Right lung (tissue), 10 donors: Measurements from ENCODE around the gene SLC10A3. TPM values are rescaled to one million over a fixed set of nuclear protein-coding genes. Genes with fewer than 3 reads are reported as not detected.

Experiments
- DNase-seq, 2 donors: peaks; one replicate each; pipeline ENCODE4 v3.0.0-alpha.2; 2013
- long read RNA-seq, 8 donors: transcript quantifications; one replicate each; lab custom pipeline, GENCODE V29; 2026
- polyA plus RNA-seq, 5 donors: library from polyadenylated mRNA; unstranded; fragments of 120-200 nt; gene quantifications; one replicate each; pipeline versions ENCODE4 v1.2.1 to v1.2.3, GENCODE V29; 2013; ENCODE audit warnings: inconsistent platforms in 1 of 5, low replicate concordance in 1 of 5; ENCODE audit not compliant: insufficient read length in 5 of 5, insufficient read depth in 1 of 5

SLC10A3 gene, protein sequence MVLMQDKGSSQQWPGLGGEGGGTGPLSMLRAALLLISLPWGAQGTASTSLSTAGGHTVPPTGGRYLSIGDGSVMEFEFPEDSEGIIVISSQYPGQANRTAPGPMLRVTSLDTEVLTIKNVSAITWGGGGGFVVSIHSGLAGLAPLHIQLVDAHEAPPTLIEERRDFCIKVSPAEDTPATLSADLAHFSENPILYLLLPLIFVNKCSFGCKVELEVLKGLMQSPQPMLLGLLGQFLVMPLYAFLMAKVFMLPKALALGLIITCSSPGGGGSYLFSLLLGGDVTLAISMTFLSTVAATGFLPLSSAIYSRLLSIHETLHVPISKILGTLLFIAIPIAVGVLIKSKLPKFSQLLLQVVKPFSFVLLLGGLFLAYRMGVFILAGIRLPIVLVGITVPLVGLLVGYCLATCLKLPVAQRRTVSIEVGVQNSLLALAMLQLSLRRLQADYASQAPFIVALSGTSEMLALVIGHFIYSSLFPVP
- 10 to 100 TPM; 13.6 to 24.7 (median 16.8) TPM for polyA plus RNA-seq
- long read RNA-seq, donor 1, partial matches to known transcripts: 0 of 4 reads
- long read RNA-seq, donor 1, other reads (novel, unspliced or antisense): 0 of 4 reads
- long read RNA-seq, donor 2, partial matches to known transcripts: 0 of 4 reads
- long read RNA-seq, donor 2, other reads (novel, unspliced or antisense): 0 of 4 reads
- long read RNA-seq, donor 3, transcript SLC10A3-201 (2 exons, 2,161 nt): major isoform, 7 of 7 reads
- long read RNA-seq, donor 3, partial matches to known transcripts: 0 of 7 reads
- long read RNA-seq, donor 3, other reads (novel, unspliced or antisense): 0 of 7 reads
- long read RNA-seq, donor 4, partial matches to known transcripts: 0 of 1 reads
- long read RNA-seq, donor 4, other reads (novel, unspliced or antisense): 0 of 1 reads
- long read RNA-seq, donor 5, transcript SLC10A3-201 (2 exons, 2,161 nt): major isoform, 6 of 7 reads
- long read RNA-seq, donor 5, partial matches to known transcripts: 0 of 7 reads
- long read RNA-seq, donor 5, other reads (novel, unspliced or antisense): 0 of 7 reads
- long read RNA-seq, donor 6, transcript SLC10A3-201 (2 exons, 2,161 nt): major isoform, 9 of 10 reads
- long read RNA-seq, donor 6, partial matches to known transcripts: 0 of 10 reads
- long read RNA-seq, donor 6, other reads (novel, unspliced or antisense): 0 of 10 reads
- long read RNA-seq, donor 7, transcript SLC10A3-201 (2 exons, 2,161 nt): major isoform, 6 of 6 reads
- long read RNA-seq, donor 7, partial matches to known transcripts: 0 of 6 reads
- long read RNA-seq, donor 7, other reads (novel, unspliced or antisense): 0 of 6 reads
- long read RNA-seq, donor 8, partial matches to known transcripts: 0 of 2 reads
- long read RNA-seq, donor 8, other reads (novel, unspliced or antisense): 0 of 2 reads

DNA sequence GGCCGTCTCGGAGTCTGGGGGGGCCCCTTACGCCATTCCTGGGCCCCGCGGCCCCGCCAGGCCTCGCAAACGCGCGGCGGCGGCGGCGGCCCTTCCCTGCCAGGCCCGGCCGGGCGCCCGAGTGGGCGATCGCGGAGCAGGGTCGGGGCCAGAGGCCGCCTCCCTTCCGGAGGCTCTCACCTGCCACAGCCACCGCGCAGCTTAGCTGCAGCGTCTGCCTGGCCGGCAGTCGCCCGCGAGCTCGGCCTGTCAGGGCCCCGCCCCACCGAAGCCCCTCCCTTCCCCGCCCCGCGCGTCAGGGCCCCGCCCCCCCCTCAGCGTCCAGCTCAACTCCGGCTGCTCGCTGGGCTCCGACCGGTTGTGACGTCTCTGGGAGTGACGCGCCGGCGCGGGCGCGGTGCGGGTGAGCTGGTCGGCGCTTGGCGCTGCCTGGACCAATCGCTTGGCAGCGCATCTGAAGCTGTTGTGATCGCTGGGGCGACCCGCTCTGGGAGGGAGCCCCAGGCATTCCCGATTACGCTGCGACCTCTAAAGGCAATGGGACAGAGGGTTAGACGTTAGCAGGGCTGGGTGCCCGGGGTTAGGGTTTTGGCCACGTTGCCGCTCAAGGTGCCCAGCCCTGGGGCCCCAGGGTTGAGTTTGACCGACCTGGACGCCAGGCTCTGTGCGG is at the start of gene SLC10A3:
Gene SLC10A3 (minus strand): TSS at position 216 of the 670 bp plus-strand sequence. CDS start 1,689 bp downstream, outside the sequence.
- DNase-seq: peak; percentile 93

DNA sequence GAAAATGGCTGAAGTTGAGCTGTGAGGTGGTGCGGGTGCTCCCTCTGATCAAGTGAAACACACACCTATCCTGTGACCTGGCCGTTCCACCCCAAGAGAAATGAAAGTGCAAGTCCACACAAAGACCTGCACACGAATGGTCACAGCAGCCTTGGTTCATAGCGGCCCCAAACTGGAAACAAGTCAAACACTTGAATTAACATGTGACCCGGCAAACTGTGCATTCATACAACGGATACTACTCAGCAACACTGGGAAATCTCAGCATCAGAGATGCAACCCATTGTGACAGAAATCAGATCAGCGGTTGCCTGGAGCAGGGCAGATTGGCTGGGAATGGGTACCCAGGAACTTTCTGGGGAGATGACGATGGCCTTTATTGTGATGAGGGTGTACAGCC is 48.6 kb upstream of the SLC10A3 start:
- DNase-seq: no peak

DNA sequence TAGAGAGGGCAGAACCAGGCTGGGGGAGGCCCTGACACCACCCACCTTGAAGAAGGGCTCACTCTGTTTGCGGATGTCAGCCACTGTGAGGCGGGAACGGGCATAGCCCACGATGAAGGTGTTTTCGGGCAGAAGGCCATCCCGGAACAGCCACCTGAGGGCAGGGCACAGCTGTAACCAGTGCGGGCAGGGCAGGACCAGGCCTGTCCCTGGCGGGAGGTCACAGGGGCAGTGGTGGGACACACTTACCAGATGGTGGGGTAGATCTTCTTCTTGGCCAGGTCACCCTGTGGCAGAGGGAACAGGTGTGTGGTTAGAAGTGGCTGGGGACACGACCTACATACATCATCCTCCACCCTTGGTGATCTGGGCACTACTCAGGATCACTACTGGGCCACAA is 45.5 kb upstream of the SLC10A3 start:
- no peak for DNase-seq

DNA sequence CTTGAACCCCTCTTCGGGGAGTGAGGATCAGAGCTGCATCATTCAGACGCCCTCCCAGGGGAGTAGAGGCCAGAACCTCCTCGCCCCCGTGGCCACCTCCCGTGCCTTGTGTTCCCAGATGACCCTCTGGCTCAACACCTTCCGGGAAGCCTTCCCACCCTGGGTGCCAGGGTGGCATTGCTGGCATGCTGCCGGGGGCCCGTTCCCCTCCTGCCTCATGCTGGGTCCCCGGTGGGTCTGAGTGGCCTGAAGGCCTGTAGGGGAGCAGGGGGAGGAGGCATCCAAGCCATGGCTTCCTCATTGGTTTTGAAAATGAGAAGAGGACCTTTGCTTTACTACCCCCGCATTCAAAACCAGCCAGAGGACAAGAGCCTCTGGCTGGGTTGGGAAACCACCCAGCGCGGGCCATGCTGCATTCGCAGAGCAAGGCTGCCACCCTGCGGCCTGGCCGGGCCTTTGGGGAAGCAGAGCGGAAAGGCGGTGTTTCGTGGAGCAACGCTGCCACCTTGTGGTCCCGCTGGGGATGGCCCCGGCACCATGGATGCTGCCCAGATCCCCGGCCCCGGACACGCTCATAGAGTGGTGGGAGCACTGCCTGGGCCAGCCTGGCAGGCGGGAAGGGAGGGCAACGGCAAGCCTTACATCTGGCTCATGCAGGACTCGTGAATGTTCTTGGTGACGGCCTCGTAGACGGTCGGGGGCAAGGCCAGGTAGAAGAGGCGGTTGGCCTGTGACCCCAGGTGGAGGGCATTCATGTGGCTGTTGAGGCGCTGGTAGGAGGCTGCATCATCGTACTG is 44.3 kb upstream of the SLC10A3 start:
- peak; percentile 71 to 80 for DNase-seq

DNA sequence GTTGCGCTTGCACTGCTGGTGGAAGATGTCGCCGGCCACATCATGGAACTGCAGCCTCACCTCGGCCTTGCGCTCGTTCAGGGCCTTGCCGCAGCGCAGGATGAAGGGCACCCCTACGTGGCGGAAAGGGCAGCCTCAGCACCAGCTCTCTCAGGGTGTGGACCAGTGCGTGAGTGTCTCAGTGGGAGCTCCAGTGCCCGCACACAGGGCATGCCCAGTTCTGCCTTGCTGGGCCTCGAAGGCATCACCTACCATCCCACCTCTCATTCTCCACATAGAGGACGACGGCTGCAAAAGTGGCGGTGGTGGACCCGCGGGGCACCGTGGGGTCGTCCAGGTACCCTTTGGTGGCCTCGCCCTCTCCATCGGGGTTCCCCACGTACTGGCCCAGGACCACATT is 42.3 kb upstream of the SLC10A3 start:
- no peak for DNase-seq

DNA sequence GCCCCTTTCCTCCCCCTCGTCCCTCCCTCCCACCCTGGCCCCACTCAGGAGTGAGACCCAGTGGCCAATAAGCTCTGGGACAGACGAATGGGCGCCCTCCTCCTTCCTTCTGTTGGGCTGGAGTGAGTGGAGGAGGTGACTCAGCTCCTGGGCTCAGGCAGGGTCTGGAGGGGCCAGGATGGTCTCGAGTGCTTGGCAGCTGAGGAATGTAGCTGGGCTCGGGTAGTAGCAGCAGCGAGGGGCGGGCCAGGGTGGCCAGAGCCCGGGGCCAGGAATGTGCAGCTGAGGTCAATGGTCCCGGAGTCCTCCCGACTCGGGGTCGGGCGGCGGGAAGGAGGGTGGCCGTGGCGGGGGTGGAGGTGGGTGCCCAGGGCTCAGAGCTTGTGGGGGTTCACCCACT is 41.2 kb upstream of the SLC10A3 start:
- no peak for DNase-seq

DNA sequence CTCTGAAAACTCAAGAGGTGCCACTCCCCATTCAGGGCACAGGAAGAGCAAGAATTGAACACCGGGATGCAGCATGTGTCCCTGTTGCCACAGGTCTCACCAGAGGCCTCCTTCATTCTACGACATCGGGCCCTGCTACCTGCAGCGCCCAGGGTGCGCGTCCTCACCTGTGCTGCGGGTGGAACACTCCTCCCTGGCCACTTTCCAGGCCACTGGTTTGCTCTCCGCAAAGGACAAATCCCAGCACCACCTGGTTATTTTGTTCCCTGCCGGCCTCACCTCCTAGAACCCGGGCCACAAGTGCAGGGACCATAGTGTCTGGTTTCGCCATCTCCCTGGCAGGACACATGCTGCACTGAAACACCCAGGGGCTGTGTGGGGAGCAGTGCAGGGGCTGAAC is 39.9 kb upstream of the SLC10A3 start:
- DNase-seq: no peak

DNA sequence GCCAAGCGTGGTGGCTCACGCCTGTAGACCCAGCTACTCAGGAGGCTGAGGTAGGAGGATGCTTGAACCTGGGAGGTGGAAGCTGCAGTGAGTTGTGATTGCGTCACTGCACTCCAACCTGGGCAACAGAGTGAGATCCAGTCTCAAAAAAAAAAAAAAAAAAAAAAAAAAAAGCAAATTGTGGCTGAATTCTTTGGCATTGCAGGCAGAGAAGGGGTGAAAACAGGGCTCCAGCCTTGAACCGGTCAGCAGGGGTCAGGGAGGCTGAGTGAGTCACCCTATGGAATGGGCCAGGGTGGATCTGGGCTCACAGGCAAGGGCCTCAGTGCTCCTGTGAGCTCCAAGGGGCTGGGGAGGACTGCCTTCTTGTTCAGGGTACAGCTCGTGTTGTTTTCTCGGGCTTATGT is 38.8 kb upstream of the SLC10A3 start:
- DNase-seq: no peak

DNA sequence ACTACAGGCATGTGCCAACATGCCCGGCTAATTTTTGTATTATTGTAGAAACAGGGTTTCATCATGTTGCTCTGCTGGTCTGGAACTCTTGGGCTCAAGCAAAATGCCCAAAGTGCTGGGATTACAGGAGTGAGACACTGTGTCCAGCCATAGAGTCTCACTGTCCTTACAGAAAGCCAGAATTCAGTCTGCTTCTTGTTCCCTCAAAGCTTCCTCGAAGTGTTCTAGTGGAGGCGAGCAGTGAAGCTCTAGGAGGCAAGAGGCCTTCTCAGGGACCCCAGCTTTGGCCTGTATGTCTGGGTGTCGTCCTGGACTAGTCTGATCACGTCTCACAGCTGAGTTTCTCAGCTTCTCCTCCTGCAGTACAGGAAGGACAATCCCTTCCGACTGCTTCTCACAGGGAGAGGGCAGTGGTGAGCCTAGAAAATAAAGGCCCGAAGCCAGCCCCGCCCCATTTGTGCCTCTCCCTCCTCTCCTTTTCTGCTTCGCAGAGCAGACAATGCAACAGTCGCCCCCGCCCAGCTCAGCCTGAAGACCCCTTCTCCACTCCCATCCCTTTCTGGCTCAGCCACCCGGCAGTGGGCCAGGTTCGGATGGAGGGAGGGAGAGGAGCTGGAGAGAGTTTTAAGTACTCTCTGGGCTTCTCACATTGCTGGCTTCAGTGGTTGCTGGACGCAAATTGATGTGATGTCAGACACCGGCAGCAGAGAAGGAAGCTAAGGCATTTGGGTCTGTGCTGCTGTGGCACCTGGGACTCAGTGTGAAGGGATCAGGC is 36.7 kb upstream of the SLC10A3 start:
- DNase-seq: peak; percentile 86 to 89

DNA sequence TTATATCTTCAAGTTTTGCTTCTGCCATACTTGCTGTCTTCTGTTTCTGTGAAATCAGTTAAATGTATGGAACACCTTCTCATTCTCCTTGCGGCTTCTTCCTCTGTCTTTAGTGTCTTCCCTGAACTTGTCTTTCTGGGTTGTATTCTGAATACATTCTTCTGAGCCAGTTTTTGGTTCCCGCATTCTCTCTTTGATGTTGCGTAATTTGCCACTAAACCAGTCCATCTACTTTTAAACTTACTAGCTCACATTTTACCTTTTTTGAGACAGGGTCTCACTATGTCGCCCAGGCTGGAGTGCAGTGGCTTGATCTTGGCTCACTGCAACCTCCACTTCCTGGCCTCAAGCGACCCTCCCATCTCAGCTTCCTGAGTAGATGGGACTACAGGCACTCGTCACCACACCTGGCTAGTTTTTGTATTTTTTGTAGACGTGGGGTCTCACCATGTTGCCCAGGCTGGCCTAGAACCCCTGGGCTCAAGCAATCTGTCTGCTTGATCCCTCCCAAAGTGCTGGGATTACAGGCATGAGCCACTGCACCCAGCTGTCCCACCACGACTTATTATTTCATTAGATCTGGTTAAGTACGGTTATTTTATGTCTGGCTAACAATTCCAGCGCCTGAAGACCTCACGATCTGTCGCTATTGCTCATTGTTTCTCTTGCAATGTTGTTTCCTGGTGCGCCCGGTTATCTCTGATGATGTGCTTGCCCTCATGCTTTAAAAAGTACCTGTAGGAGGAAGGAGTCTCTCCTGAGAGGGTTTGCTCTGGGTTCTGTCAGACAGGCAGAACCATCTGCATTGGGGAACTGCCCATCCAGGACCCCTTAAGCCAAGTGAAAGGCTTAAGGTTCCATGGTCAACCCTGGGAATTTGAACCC is 35.4 kb upstream of the SLC10A3 start:
- no peak for DNase-seq

DNA sequence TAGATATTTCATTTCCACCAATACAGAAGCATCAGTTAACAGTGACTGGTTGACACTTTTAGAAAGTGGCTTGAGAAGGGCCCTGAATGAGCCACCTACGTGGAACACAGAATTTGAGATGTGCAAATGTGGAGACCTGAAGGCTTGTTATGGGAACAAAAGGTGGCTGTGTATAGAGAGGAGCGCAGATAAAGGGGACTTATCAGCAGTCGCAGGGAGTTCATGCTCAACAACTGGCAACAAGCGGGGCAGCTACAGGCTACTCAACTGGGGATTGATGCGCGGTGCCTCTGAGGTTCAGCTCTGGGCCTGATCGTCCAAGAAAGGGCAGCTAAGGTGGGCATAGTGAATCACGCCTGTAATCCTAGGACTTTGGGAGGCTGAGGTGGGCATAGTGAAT is 29.0 kb upstream of the SLC10A3 start:
- DNase-seq: no peak

DNA sequence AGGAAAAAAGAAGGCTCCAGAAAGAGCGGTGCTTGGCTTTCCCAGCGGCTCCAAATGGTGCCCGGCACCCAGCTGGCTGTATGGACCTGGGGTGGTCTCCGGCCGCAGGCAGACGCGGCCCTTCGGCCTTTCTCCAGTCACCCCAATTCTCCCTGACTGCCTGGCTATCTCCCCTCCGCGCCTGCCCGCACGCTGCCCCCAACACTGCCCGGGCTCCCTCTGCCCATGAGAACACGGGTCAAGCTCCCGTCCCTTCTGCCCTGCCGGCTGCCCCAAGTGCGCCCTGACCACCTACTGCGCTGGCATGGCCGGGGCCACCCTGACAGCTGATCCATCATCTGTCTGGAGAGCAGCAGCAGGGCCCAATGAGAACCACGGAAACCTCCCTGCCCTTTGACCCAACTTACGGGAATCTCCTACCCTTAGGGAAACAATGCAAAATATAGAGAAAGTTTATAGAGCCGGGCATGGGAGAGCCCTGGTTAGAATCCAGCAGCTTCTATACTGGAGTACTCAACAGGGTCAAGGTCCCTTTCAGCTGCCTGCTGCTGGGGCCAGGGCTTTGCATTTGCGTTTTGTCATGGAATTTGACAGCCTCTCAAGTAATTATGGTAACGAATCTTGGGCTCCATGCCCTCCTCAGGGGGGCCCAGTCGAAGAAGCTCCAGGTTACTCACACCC is 26.8 kb upstream of the SLC10A3 start:
- DNase-seq: peak in 1 of 2 donors; percentile 50

DNA sequence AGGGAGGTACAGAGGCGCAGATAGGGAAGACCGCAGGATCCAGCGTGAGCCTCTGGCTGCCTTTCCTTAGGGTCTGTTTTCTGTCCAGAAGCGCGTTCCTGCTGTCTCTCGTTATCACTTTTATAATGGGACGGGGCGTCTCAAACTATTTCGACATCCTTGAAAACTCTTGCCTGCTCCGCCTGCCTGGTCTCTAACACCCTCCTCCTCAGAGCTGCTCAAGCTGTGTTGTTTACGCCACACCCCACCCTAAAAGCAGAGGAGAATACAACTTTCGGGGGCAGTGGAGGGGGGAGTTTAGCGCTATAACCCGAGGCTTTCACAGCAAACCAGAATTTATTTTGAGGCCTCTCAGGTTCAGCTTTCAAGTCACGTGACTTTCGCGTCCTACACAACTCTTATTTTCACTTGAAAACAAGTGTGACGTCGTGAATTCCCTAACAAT is 26.2 kb upstream of the SLC10A3 start:
- peak; percentile 86 to 91 for DNase-seq

DNA sequence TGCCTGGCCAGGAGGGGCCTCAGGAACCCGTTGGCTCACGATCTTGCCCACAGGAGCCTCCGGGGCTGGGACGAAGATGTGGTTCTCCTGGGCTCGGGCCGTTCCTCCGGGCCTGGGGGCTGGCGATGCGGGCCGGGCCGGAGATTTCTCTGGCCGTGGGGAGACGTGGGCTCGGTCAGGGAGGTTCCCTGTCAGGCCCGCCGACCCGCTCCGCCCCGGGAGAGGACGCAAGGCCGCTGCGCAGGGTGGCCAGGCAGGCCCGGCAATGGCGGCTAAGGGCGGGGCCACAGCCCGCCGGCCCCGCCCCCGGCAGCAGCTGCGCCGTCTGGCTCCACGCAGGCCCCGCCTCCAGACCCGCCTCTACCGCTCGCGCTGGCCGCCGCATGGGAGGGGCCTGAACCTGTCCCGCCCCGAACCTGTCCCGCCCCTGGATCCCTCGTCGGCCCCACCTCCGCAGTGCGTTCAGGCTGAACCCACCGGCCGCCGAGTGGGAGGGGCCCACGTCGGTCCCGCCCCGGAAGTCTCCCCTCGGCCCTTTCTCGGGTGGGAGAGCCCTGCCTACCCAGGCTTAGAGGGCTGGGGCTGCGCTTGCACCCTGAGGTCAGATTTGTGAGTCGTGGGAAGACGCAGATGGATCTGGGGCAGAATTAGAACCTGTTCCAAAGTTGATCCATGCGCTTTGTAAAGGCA is 25.7 kb upstream of the SLC10A3 start, which contains the start of gene FAM3A:
Gene FAM3A (minus strand): TSS at position 267 of the 690 bp plus-strand sequence. CDS start 460 bp downstream, outside the sequence.
- peak; percentile 86 to 89 for DNase-seq

DNA sequence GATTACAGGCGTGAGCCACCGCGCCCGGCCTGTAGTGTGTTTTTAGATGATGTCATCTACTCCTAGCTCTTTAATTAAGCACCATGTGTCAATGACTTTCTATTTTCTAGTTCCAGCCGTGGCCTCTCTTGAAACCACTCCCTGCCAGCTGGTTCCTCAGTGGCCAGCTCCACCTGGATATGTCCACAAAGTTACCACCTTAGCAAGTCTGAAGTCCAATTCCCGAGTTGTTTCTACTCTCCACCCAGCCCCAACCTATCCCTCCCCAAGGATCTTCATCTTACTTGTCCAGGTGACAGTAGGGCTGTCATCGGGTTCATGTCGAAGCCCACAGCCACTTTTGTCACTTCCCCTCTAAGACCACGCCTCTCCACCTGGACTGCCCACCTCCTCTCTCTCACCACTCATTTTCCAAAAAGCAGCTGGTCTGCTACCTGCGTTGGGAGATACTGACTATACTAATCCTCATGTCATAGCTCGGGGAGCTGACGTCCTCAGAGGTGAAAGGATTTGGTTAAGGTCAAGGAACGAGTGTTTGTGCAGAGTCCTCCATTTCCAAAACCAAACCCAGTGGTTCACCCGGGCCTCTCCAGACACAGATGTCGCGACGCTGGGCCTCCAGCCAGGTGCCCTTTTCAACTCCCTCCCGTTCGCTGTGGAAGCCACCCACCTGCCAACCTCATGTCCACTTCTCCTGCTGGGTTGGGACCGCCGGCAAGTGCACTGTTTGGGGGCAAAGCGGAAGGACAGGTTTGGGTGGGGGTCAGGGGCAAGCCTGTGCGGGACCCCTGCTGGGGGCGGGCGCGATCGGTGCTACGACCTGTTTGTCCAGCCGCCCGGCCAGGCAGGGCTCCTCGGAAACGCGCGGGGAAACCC is 24.9 kb upstream of the SLC10A3 start:
- DNase-seq: no peak

DNA sequence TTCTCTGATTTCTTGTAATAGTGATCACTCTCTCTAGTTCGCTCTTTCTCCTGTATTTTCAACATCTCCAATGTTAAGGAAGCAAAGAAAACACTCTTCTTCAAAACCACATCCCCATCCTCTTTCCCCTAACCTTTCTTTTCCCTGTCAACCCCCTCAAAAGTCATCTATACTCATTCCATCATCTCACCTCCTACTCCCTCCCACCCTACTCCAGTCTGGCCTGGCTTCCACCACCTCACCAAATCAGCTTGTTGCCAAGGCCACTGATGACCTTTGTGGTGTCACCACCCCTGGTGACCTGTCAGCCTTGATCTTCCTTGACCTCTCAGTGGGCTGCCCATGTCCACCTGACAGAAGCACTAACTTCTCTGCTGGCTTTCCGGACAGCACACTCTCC is 23.3 kb upstream of the SLC10A3 start:
- no peak for DNase-seq
